GM03348 (cell line): Measurements from ENCODE around the gene ANKRD40.
"Not testable (repeated sequence)": the region's sequence is repeated elsewhere in the genome, so short reads cannot be mapped to it uniquely, and the experiment has no call there.

Experiments used
- DNase-seq: peaks from one replicate; pipeline ENCODE4 v3.0.0; 2012; ENCODE audit warnings: low spot score

Gene ANKRD40, protein sequence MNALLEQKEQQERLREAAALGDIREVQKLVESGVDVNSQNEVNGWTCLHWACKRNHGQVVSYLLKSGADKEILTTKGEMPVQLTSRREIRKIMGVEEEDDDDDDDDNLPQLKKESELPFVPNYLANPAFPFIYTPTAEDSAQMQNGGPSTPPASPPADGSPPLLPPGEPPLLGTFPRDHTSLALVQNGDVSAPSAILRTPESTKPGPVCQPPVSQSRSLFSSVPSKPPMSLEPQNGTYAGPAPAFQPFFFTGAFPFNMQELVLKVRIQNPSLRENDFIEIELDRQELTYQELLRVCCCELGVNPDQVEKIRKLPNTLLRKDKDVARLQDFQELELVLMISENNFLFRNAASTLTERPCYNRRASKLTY

DNA sequence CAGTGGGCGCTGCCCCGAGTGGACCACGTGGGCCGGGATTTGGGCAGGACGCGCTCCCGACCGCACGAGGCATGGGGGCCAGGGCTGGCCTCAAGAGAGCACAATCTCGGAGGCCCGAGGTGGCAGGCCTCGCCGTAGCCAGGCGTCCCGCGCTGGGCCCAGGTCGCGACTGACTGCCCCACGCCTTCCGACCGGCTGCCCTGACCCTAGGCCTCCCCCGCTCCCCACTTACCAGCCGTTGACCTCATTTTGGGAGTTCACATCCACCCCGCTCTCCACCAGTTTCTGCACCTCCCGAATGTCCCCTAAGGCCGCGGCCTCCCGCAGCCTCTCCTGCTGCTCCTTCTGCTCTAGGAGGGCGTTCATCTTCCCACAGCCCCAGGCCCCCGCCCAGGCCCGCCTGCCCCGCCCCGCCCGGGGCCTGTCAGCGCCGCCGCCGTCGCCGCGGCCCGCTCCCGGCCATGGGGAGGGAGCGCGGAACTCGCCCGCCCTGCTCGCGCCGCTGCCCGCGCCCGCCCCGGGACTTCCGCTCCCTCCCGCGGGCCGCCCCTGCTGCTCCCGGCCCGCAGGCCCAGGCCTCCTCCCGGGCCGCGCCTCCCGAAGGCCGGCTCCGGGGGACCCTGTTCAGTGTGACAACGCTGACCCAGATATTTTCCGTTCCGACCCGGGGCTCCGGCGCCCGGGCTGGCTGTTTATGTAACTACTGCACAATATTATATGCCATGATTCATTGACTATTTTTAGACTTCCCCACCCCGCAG is at the start of gene ANKRD40:
ANKRD40 (minus strand) TSS at position 626 of the 761 bp plus-strand sequence; CDS start at position 366, 260 bp downstream.
- DNase-seq, result peak; percentile 92

DNA sequence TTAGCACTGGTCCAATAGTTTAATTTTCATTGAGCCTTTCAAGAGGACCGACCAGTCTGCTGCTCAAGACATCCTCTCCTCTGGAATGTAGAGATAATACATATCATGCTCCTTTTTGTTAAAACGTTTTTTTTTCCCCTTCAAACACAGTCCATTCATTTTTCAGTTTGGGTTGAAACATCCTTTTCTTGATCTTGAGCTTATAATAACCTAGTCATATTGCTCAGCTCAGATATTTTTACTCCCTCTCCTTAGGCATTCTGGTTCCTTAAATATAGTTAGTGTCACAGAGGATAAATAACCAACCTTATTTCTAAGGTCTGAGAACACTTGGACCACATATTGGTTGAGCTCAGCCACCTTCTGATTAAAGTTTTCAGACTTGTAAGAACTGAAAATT is 46.8 kb upstream of the ANKRD40 start:
- no peak for DNase-seq

- no peak for DNase-seq
These were observed 41.5 kb upstream of the ANKRD40 start for GRCh38 chr17:50749245-50749644.

- DNase-seq, result no peak
These were observed 37.9 kb upstream of the ANKRD40 start for GRCh38 chr17:50745631-50746030.

DNA sequence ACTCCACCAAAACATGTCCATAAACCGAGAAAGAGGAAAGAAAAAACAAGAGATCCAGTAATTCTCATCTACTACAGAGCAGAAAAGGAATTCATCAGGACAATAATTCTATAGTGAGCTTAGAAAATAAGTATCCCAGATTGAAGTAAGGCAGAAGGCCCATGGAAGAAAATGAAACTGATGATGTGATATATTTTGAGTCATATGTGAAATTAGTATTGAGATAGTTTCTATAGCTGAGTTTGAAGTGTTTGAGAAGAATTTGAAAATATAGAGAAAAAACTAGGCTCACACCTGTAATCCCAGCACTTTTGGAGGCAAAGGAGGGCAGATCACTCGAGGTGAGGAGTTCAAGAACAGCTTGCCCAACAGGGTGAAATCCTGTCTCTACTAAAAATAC is 31.4 kb upstream of the ANKRD40 start:
- no peak for DNase-seq

DNA sequence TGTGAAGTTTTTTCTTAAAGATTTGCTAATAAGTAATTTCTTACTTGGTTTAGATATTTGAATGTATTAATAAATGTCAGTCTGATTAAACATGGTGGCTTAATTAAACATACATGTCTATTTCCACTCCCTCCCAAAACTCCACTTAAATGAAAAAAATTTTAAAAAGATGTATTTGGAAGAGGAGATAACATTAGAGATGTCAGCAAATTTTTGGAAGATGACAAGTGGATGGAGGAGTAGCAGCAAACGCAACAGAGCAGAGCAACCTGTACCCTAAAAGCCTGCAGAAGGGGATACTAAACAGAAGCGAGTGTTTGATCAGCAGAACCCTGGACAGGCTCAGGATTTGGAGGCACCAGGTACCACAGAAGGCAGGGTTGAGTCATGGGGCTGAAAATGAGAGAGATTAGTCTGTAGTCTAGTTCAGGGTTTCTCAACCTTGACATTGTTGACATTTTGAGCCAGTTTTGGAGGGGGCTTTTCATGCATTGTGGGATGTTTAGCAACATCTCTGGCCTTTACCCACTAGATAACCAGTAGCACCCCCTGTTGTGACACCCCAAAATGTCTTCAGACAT is 29.5 kb upstream of the ANKRD40 start:
- no peak for DNase-seq

DNA sequence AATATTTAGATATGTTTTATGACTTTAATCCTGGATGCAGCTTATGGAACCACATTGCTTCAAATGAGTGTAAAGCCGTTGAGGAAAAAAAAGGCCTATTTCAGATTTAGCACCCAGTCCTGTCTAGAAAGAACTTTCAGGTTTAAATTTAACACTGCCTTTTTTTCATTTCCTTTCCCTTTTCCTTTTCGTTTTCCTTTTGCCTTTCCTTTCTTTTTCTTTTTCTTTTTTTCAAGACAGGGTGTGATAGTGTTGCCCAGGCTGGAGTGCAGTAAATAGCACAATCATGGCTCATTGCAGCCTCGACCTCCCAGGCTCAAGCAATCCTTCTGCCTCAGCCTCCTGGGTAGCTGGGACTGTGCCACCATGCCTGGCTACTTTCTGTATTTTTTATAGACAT is 27.6 kb upstream of the ANKRD40 start:
- no peak for DNase-seq

DNA sequence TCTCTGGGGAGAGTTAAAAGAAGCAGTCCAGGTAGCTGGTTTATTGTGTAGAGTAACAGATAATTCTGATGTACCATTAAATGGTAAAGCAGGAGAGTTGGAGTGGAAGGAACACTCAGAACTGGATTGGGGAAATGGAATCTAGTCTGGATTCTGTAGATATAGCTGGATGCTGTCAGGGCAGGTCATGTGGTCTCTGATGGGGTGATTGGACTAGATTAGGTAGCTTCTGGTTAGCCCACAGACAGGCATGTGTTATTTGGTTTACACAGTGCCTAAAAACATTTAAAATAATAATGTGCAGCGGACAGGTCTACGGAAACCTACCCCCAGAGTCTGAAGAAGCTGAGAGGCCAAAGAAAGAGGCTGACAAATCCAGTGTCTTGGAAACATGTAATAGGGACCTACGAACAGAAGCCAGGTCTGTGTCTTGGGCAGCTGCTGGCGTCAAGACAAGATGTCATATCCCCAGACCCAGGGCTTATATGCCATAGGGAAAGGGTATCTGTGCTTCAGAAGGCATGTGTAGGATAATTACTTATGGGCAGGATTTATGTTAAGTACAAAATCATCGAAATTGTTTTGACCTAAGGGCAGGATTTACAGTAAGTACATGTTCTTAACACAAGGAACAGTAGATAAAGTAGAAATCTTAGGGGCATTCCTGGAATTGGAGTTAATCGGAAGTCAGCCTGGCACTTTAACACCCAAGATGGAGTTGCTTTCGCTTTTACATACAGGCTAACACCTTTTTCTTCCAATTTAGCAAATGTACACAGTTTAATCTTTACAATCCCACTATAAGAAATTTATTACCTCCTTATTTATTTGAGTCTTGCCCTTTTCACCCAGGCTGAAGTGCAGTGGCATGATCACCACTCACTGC is 24.1 kb upstream of the ANKRD40 start:
- no peak for DNase-seq

DNA sequence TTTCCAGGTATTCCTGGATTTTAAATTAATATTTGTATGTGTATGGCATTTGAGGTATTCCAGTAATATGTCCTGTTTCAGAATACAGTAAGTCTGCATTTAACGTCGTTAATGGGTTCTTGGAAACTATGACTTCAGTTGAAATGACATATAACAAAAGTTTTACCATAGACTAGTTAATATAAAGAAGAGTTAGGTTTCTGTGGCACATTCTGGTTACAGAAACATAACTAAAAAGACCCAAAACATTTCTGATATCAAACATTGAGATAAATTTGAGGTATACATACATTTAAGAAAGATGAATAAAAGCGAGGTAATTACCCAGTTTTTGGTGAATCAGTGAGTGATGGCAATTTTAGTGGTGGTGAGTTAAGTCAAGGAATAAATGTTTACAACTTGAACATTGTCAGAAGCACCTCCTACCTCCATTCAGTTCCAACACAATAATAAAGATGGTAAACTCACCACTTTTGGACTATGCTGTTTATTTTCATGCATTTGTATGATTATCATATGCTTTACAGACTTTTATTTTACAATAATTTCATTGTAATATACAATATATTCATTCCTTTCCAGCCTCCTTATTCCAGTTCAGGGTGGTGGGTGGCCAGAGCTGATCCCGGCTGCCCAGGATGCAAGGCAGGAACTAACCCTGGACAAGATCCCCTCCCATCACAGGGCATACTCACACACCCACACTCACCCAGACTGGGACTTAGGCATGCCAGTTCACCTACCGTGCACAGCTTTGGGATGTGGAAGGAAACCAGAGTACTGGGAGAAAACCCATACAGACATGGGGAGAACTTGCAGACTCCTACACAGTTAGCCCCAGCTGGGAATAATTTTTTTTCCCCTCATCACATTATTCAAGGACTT is 21.4 kb upstream of the ANKRD40 start:
- no peak for DNase-seq

- no peak for DNase-seq
These were observed 20.4 kb upstream of the ANKRD40 start for GRCh38 chr17:50728112-50728429.

GRCh38 chr17:50725769-50726655 is 18.3 kb upstream of the ANKRD40 start:
- no peak for DNase-seq

- not testable (repeated sequence) for DNase-seq
These were observed 16.9 kb upstream of the ANKRD40 start for GRCh38 chr17:50724622-50725021.

- DNase-seq, result no peak
These were observed 15.0 kb upstream of the ANKRD40 start for GRCh38 chr17:50722746-50723145.

GRCh38 chr17:50721194-50722010 is 13.7 kb upstream of the ANKRD40 start:
- DNase-seq, result peak; percentile 21

GRCh38 chr17:50719924-50720794 is 12.4 kb upstream of the ANKRD40 start:
- DNase-seq, result no peak

- peak; percentile 99 for DNase-seq
These were observed 11.6 kb upstream of the ANKRD40 start, which contains the start of gene LUC7L3 for GRCh38 chr17:50719144-50719923. Gene LUC7L3 (plus strand): TSS chr17:50719603. CDS start chr17:50719733, 130 bp downstream.

- DNase-seq, result no peak
These were observed 7.8 kb upstream of the ANKRD40 start for GRCh38 chr17:50715471-50715870.
